Measurements from ENCODE around the gene TRAPPC3.
A peak's percentile ranks its signal among the peaks of the same experiment; 100 is the strongest.
"Not testable (repeated sequence)": the region's sequence is repeated elsewhere in the genome, so short reads cannot be mapped to it uniquely, and the experiment has no call there.

The TRAPPC3 gene

GRCh38 chr1:36166136-36166535 lies 16.9 kb upstream of the TRAPPC3 start:
- DNase-seq, result no peak

GRCh38 chr1:36165145-36165544 lies 15.9 kb upstream of the TRAPPC3 start:
- DNase-seq, result no peak

GRCh38 chr1:36164361-36164760 lies 15.1 kb upstream of the TRAPPC3 start:
- DNase-seq, result no peak

GRCh38 chr1:36163426-36163825 lies 14.1 kb upstream of the TRAPPC3 start:
- DNase-seq, result no peak

- DNase-seq, result no peak
These were observed 13.5 kb upstream of the TRAPPC3 start for GRCh38 chr1:36162680-36163239.

- DNase-seq, result peak; percentile 67
These were observed 12.6 kb upstream of the TRAPPC3 start for GRCh38 chr1:36161641-36162531.

- DNase-seq, result peak; percentile 78
These were observed 11.7 kb upstream of the TRAPPC3 start for GRCh38 chr1:36160949-36161485.

GRCh38 chr1:36160388-36160948 lies 11.2 kb upstream of the TRAPPC3 start:
- no peak for DNase-seq

GRCh38 chr1:36159614-36160387 lies 10.5 kb upstream of the TRAPPC3 start:
- DNase-seq, result peak; percentile 28

GRCh38 chr1:36158827-36159252 lies 9.6 kb upstream of the TRAPPC3 start:
- DNase-seq, result not testable (repeated sequence)

- DNase-seq, result no peak
These were observed 8.9 kb upstream of the TRAPPC3 start for GRCh38 chr1:36157973-36158826.

GRCh38 chr1:36157115-36157903 lies 8.0 kb upstream of the TRAPPC3 start:
- DNase-seq, result no peak

- DNase-seq, result peak; percentile 78
These were observed 7.2 kb upstream of the TRAPPC3 start for GRCh38 chr1:36156329-36157114.

- DNase-seq, result peak; percentile 90
These were observed 6.4 kb upstream of the TRAPPC3 start, which contains the start of gene MAP7D1 for GRCh38 chr1:36155408-36156328. Gene MAP7D1 (plus strand): TSS chr1:36156160. CDS start chr1:36156418, 258 bp downstream.

GRCh38 chr1:36154765-36155407 lies 5.6 kb upstream of the TRAPPC3 start:
- peak; percentile 26 for DNase-seq

- DNase-seq, result no peak
These were observed 5.0 kb upstream of the TRAPPC3 start for GRCh38 chr1:36154335-36154734.

- no peak for DNase-seq
These were observed 4.2 kb upstream of the TRAPPC3 start for GRCh38 chr1:36153476-36153875.

GRCh38 chr1:36151845-36152203 lies 2.5 kb upstream of the TRAPPC3 start:
- peak; percentile 77 for DNase-seq

Measured in CD4-positive, alpha-beta T cell treated with Interleukin-6 for 4 hours (primary cell).